NCI-H1092 treated with DMSO at 0.1 percent for 48 hours (cell line): Measurements from ENCODE around the gene IKZF2.

Source experiments
- DNase-seq: peaks from one replicate; lab custom pipeline; 2025; lab: John Stamatoyannopoulos, UW

The IKZF2 gene

DNA sequence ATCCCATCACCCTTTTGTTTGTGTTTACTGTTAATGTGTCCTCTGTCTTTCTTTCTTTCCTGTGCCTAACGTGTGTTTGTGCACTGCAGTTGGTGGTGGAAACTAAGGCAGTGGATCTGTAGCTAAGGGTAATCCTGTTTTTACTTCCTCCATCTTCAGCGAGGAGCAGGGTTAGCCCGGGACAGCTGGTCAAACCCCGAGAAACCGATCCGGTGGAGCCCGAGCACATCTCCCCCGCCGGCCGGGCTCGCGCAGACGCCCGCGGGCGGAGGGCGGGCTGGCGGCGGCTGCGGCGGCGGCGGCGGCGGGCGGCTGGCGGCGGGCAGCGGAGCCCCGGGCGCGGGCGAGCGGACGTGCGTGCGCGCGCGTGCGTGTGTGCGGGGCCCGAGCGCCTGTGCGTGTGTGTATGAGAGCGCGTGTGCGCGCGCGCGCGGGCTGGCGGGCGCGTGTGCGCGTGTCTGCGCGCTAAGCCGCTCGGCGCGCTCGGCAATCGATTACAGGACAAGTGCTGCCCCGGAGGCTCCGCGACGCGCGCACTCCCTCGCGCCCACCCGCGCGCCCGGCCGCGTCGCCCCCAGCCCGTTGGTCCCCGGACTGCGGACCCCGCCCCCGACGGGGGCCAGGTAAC is at the start of gene IKZF2:
Gene IKZF2 (minus strand): TSS at position 176 of the 628 bp plus-strand sequence. CDS start 2,983 bp downstream, outside the sequence.
- peak; percentile 77 for DNase-seq

DNA sequence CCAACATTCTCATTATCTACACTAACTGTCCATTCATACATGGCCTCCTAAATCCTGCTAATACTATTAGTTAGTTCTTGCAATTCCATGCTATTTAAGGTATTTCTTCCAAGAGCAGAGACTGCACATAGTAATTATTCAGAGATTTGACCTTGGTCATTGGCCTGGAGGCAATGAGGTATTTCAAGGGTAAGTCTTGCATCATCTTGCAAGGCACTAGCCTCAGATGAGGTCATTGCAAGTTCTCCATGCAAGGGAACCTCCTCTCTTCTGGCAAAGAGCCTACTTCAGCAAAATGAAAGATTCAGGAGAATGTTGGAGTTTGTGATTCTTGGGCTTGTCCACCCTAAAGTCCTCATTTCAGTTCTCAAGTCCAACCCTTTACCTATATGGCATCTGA is 48.5 kb upstream of the IKZF2 start:
- DNase-seq: no peak

DNA sequence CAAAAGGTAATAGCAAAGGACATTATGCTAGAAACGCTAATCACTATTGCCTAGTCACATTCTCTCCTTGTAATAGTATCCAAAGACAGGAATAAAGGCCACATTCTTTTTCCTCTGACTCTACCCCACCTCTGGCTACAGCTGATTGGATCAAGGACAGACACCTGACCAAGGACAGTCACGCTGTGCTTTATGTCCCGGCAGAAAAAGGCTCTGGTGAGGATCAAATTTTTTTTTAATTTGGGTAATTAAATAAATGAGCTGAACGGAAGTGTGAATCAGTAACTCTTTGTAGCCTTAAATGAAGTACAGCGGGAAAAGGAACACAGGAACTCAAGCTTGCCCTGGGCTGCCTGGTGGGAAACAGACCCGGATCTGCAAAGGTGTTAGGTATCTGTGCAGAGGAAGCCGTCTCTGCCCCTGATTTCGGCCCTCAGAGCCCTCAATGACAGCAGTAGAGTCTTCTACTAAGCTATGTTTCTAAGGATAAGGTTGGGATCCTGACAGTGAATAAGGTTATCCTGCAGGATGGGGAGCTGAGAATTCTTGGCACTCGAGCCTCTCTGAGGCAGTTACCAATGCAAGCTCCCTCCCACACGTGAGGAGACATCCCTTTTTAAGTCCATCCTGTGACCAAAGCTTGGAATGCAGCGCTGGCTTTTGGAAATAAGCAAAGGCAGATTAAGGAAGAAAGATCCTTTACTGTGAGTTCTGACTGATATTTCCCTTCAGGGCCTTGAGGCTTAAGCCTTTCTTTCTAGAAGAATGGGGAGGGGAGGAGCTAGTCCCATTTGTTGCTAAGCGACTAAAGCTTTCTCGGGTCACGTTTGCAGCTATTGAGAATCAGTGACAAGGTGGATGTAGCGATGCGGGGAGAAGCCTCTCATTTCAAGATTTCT is 37.8 kb upstream of the IKZF2 start:
- DNase-seq: no peak

DNA sequence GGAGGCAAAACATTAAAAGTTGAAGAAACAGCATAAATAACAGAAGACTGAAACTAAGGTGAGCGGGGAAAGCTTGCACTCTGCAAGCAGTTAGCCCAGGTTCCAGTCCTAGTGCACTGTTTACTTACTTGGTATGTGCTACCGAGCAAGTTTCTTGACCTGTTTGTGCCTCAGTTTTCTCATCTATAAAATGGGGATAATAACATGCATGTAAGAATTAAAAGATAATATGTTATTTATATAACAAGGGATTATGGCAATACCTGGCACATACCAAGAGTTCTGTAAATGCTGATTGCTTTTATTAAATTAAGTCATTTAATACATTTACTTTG is 37.1 kb upstream of the IKZF2 start:
- DNase-seq: no peak

DNA sequence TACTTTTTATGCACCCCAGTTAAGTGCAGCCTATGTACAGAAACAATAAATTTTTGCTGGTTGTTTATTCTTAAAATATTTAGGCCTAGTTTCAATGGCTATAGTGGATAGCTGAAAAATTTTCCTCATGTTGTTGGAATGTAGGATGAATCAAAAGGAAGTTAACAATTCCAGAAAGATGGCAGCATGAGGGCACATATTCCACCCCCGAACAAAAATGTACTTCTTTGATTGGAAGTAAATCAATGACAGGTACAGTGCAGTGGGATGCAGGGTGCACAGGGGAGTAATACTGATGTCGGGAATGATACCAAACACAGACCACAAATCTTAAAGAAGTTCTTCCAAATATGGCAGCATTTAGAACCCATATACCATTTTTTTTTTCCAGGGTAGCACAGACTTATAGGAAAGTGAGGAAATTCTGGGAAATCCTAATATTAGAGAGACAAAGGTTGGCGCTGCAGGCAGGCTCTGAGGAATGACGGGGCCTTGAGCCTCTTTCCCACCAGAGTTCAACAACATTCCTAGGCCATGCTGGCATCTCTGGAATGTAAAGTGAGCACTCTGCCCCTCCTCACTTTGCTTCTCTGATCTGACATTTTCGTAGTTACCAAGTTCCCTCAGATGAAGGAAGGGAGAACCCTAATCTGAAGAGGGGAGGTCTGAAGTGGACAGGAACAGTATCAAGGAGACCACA is 36.6 kb upstream of the IKZF2 start:
- no peak for DNase-seq

DNA sequence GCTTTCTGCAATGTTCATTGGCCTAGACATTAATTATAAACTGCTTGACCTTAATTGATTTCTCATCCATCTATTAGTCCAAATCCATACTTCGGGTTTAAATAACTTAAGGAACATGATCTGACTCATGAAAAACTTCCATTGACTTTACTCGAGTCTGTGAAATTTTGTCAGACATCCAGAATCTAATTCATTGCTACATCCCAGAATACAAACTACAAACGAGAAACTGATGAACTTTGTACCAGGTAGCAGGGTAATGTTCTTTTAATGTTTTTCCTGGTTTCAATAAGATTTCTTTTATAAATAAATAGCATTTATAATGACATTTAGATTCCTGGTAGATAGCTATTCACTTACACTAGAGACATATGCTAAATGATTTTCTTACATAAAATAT is 36.0 kb upstream of the IKZF2 start:
- no peak for DNase-seq

DNA sequence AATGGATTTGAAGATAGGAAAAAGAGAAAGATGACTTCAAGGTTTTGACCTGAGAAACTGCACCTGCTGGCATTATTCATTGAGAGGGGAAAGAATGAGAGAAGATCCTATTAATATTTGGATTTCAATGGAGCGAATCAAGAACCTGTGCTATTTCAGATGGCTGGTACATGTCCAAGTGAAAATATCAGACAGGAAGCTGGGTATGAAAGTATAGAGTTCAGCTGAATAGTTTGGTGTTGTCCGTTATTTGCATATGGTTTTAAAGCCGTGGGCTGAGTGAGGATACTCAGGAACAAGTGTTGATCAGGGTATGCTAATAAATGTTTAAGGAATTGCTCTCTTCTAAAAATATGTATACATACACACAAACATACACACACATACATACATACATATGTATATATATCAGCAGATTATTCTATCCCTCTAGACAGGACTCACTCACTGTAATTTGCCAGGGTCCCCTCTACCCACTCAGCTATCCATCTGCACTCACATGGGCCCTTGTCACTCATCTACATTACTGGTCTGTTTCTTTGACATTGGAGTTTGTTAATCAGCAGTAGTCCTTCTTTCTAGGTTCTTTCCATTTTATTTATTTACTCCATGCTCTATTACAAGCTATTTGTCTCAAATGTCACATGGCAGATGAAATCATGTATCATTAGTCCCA is 33.9 kb upstream of the IKZF2 start:
- DNase-seq: no peak

DNA sequence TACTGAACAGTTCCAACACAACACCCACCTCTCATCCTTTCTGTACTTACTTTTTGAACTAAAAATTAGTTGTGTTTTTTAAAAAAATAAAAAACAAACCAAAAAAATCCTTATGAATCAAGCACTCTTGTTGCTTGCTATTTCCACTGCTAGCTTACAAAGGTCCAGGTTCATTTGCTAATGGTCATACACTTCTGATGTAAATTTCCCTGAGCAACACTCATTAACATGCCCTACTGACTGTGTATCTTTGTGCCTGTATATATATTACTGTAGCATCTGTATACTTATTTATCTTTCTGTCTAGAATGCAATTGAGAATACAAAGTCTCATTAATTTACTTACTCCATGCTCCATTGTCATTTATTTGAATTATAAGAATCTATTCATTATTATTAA is 30.3 kb upstream of the IKZF2 start:
- no peak for DNase-seq

DNA sequence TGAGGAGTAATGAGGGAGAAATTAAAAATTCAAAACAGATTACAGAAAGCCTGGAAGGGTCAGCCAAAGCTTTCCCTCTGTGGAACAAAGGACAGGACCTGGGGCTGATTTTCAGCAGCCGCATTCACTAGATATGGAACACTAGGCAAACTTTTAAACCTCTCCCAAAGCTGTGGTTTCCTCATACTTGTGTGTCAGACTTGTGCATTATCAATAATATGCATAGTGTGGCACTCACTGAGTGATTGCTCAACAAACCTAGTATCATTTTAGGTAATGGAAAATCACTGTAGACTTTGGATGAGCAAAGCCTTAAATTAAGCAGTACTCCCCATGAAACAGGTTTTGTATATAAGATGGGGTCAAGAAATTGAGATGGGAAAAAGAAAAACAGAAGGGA is 26.3 kb upstream of the IKZF2 start:
- DNase-seq: no peak

DNA sequence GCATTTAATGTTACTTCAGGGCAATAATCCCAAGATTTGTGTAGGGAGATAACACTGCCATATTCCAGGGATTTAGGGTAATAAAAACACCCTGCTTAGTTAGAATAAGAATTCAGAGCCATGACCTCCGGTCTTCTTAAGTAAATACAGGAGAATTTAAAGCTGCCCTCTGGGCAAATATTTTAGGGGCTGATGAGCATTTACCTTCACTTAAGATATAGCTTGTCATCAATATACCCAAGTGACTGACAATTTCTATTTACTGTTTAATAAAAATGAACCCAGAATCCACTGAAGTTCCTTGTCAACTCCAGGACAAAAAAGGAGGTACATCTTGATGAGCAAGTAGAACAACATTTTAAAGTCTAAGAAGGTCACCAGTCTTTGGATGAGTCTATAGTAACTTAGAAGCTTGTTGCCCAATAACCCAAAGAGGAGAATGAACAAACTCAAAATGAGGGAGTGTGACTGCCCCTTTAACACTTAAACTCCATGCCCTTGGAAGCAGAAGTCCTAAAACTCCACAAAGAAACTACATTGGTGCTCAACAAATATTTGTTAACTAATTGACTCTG is 24.3 kb upstream of the IKZF2 start:
- DNase-seq: no peak

DNA sequence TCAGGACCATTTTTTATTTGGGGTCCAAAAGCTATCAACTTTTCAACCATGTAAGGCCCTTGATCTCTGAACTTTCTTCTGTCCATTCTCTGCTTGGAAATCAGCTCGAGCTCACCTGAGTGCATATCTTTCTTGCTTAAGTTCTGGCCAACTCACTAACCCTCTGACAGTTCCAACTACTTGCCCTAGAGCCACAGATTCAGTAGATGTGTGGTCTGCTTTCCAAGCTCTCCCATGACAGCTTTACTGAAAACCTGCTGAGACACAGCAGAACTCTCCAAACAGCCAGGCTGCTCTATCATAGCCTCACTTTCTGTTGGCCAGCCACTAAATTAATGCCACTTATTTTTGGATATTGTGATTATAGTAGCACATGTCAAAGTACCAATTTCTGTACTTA is 21.2 kb upstream of the IKZF2 start:
- DNase-seq: no peak

DNA sequence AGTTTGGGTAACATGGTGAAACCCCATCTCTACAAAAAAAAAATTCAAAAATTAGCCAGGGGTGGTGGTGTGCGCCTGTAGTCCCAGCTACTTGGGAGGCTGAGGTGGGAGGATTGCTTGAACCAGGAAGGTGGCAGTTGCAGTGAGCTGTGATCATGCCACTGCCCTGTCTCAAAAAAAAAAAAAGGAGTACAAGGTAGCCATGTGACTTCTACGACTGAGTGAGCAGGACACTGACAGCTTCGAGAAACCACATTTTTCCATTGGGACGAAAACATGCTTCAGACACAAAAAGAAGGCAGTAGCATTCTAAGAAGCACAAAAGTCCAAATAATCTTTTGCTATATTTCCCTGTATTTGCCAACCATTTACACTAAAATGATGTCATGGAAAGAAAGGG is 19.7 kb upstream of the IKZF2 start:
- no peak for DNase-seq

DNA sequence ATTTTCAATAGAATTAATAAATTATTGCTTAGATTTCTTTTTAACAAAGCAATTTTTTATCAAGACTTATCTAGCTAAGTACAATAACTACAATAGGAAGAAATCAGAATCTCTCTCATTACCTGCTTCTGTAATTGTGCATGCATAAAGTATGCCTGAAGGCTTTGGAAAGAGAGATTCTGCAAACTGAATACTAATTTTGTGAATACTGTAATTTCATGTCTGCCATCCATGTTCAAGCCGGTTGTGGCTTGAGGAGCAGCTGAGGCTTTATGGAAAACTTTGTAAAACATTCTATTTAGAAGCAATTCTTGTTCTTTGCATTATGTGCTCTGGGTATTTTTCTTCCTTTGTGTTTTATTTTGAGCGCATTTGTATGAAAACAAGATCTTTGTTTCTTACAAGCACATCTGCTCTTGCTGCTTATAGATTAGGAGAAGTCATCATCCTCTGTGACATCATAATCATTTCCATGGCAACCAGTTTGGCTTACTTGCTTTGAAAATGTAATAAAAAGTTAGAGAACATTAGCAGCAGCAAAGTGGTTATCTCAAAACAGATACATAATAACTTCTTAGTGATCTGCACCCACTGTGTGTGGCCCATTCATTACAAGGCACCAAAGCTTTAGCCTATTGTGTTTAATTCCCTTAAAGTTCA is 16.0 kb upstream of the IKZF2 start:
- no peak for DNase-seq

DNA sequence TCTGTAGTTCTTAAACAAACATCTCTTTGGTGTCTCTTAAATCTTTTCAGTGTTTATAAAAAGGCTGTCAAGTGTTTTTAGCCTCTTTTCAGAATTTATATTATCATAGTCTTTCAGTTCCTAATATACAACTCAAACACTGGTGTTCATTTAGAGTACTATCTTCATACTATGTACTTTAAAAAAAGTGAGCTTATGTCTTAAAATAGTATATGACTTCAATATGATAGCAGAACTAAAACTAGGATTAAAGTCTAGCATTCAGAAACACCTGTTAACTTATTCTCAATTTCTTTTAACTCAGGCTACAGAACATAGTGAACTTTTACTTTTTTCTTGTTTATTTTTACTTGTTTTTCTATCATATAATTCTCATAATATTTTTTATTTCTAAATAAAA is 14.7 kb upstream of the IKZF2 start:
- no peak for DNase-seq

DNA sequence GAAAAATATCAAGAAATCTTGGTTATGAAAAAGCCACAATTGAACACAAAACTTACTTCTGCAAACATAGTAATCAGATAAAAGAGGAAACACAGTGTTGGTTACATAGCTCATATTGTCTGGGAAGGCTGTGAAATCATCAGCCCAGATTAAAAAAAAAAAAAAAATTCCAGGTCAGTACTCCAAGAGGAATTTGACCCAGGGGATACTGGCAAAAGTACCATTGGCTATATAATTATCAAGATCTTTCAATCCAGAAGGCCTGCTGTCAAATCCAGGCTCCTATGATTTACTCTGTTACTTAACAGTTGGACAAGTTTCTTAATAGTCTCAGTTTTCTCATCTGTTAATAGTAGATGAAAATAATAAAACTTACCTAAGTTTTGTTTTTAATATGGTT is 12.9 kb upstream of the IKZF2 start:
- DNase-seq: no peak

DNA sequence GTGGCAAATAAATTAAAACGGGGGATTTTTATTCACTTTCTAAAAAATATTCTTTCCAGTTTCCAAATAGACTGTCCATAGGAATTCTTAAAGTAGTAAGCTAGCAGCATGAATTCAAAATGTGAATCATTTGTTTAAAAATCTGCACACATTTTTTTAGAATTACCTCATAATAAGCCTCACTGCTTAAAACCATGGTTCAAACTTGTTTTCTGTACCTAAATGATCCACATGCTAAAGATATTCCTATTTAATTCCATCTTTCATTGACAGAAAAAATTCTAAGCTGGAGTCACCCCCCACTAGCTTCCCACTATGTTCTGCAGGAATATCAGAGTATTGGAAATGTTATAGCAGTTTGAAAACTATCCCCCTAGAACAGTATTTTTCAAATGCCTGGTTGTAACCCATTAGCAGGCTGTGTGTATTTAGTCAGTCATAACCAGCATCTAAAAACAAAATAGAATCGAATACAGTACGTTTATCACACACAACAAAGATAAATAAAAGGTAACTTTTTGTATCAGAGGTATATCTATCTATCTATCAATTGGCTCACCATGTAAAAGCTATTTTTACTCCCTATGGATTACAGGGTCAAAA is 11.2 kb upstream of the IKZF2 start:
- DNase-seq: no peak

DNA sequence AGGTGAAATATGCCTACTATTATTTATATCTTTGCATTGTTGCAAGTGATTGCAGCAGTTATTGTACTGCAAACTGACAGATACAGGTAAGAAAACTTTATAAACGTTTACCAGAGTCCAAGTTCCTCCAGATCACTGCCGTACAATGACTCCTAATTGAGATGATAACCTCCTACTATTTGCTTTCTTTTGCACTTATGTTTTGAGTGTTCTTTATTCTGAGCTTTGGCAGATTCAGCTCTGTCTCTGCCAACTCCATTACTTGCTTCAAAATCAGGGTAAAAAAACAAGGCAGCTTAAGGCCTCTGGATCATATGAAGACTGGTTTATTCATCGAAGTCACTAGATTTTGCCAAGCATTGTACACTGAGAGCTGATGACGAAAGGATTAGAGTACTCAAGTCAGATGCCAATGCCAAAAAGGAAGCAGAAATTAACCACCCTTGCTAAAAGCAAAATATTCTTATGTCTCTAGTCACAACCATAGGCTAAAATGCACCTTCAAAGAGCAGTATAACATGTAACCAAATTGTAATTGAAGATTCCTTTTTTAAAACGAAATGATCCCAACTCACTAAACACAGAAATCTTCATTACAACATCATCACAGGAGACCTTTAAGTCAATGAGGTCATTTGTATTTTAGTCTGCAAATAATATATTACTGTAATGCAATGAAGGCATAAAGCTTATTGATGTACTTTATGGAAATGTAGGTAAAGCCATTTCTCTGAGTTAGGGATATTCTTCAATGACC is 10.5 kb upstream of the IKZF2 start:
- no peak for DNase-seq

DNA sequence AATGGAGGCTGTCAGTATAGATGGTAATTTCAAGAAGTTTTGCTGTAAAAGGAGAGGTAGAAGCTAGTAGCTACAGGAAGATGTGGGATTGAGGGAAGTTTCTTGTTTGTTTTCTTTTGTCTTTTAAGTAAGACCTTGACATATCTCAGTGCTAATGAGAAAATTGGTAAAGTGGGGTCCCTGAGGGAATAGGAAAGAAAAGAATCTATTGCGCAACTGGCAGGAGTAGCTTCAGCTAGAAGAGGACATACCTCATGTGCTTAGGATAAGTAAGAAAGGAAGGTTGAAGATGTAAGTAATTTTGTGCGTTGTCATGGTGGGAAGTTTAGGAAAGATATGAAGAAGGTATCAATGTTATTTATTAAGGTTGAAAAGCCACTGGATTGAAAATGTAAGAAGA is 8.4 kb upstream of the IKZF2 start:
- no peak for DNase-seq

DNA sequence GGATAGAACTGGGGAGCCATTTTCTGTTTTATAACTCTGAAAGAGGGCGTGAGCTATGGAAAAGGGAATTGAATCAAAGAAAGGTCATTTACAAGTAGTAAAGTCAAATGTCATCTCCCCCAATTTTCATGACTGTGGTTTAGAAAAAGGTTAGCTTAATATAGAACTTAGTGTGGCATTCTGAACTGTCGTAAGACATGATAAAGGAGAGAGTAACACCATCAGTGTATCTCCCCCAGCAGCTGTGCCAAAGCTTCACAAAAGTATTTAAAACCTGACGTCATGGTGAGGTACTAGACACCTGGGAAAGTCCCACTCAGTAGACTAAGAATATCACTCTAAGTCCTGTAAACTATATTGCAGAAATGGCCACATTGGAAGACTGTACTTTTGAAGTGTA is 5.8 kb upstream of the IKZF2 start:
- DNase-seq: no peak

DNA sequence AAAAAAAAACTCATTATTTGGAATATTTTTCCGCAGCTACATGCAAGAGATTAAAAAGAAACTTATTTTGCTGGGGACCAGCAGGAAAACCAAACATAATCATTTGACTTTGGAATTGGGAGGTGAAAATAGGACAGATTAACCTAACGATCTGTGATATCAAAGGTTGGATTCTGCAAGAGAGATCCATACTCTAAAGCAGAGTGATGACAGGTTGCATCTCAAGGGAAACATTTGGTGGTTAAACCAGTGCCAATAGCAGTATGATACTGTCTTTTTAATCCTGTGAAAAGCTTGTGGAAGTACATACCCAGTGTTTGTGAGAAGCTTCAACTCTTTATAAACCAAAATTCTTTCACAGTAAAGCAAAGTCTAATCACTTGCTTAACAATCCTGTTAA is 5.3 kb upstream of the IKZF2 start:
- DNase-seq: no peak

DNA sequence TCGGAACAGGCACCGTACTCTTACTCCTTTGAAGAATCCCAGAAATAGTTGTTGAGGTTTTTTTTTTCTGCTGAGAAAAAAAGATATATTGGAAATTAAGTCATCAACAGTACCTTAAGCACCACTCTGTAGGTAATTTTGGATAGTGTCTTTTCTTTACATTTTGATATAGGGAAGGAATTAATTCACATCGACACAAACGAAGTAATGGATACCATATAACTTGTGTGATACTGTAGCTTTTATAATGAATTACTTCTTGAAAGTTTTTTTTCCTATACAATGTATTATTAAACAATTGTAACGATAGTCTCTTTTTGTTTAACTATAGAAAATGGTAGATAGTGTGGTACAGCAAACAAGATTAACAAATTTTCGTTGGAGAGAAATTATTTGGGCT is 1.5 kb upstream of the IKZF2 start:
- no peak for DNase-seq
